ENCODE results near the gene ZNF385C.

DNA sequence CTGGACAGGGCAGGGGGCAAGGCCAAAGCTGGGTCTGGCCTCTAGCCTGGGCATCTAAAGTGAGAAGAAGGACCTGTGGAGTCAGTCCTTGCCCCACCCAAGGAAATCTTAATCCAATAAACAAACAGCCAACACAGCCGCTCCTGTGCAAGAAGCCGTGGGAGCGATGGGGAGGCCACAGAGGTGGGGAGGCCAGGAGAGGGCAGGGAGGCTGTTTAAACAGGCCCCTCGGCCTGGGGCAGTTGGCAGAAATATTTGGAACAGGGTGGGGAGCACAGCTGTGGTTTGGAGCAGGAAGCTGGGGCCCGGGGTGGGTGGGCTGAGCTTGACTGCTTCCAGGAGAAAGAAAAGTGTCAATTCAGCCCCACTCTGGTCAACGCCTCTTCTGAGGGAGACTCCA, 5.3 kb downstream of the ZNF385C start:
- TF ChIP-seq, protein P1, sequence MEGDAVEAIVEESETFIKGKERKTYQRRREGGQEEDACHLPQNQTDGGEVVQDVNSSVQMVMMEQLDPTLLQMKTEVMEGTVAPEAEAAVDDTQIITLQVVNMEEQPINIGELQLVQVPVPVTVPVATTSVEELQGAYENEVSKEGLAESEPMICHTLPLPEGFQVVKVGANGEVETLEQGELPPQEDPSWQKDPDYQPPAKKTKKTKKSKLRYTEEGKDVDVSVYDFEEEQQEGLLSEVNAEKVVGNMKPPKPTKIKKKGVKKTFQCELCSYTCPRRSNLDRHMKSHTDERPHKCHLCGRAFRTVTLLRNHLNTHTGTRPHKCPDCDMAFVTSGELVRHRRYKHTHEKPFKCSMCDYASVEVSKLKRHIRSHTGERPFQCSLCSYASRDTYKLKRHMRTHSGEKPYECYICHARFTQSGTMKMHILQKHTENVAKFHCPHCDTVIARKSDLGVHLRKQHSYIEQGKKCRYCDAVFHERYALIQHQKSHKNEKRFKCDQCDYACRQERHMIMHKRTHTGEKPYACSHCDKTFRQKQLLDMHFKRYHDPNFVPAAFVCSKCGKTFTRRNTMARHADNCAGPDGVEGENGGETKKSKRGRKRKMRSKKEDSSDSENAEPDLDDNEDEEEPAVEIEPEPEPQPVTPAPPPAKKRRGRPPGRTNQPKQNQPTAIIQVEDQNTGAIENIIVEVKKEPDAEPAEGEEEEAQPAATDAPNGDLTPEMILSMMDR (conservative IDR thresholded peaks at IDR 0.05) = no peak
- TF ChIP-seq EZH2 (IDR thresholded peaks at IDR 0.05; ENCODE audit: low read depth) = no peak

All from PC-9 (cell line).